Body of pancreas (tissue), 4 donors: ENCODE data around the gene SRGAP1.

Experiments
- POLR2A ChIP-seq, 3 donors: fragments of 450-650 bp; IDR thresholded peaks; one replicate each; pipeline ENCODE4 v1.6.1; 2016; ENCODE audit warnings: antibody characterized with exemption in 3 of 3, mild to moderate bottlenecking in 2 of 3
- TF ChIP-seq, protein P1 (sequence below), 7 experiments: fragments of 450-650 bp in 4 of 7; fragments of 200-600 bp in 3 of 7; sonication (generic) in 3 of 7; IDR thresholded peaks; one replicate each; pipeline ENCODE4 v1.5.1; 2016 to 2019; ENCODE audit warnings: antibody characterized with exemption in 7 of 7

- TF ChIP-seq POLR2A (IDR thresholded peaks at IDR 0.05), result no peak
- TF ChIP-seq, protein P1, sequence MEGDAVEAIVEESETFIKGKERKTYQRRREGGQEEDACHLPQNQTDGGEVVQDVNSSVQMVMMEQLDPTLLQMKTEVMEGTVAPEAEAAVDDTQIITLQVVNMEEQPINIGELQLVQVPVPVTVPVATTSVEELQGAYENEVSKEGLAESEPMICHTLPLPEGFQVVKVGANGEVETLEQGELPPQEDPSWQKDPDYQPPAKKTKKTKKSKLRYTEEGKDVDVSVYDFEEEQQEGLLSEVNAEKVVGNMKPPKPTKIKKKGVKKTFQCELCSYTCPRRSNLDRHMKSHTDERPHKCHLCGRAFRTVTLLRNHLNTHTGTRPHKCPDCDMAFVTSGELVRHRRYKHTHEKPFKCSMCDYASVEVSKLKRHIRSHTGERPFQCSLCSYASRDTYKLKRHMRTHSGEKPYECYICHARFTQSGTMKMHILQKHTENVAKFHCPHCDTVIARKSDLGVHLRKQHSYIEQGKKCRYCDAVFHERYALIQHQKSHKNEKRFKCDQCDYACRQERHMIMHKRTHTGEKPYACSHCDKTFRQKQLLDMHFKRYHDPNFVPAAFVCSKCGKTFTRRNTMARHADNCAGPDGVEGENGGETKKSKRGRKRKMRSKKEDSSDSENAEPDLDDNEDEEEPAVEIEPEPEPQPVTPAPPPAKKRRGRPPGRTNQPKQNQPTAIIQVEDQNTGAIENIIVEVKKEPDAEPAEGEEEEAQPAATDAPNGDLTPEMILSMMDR (IDR thresholded peaks at IDR 0.05), result no peak
Observed at GRCh38 chr12:64187370-64187769, 342.9 kb downstream of the SRGAP1 start.
